ENCODE data around the gene ZSWIM2. TPM values are rescaled to one million over a fixed set of nuclear protein-coding genes. Genes with fewer than 3 reads are reported as not detected.

ZSWIM2 gene
- total and polyA plus RNA-seq, 12 donors, result 0.13 TPM; not detected in 11

GRCh38 chr2:186784930-186785329 lies 64.0 kb downstream of the ZSWIM2 start:
- WGBS, 4 donors, result 81 to 90% (median 83%) methylated on average over 4 of the region's 4 CpGs
- TF ChIP-seq POLR2A (IDR thresholded peaks at IDR 0.05) (no peak), CTCF (IDR thresholded peaks at IDR 0.05) (no peak)

GRCh38 chr2:186783254-186783653 lies 65.7 kb downstream of the ZSWIM2 start:
- no peak for TF ChIP-seq POLR2A (IDR thresholded peaks at IDR 0.05)
- no peak for TF ChIP-seq CTCF (IDR thresholded peaks at IDR 0.05)
- Histone ChIP-seq H3K36me3 (replicated peaks in 1 of 2) (no peaks in the 10 kb centered on the region), H3K9me3 (replicated peaks in 1 of 3) (peaks cover 0 to 8% (median 0%) of the 10 kb centered on the region in 3 donors), H3K4me1 (replicated peaks in 1 of 2) (no peaks in the 10 kb centered on the region), H3K27me3 (no peaks in the 10 kb centered on the region), H3K4me3 (no peak overlapping the region), H3K27ac (no peak overlapping the region)
- no peak for DNase-seq
- intact Hi-C loops (cut with DNase I), result no loop called here

More at GRCh38 chr2:186784930-186785329, 64.0 kb downstream of the ZSWIM2 start:
- intact Hi-C loops (cut with DNase I), result no loop called here
- H3K27me3 ChIP-seq, result no peaks in the 10 kb centered on the region
- H3K4me1 ChIP-seq (replicated peaks in 1 of 2), result no peaks in the 10 kb centered on the region
- no peak overlapping the region for H3K4me3 ChIP-seq
- no peak for DNase-seq
- H3K27ac ChIP-seq, result no peak overlapping the region
- H3K36me3 ChIP-seq (replicated peaks in 1 of 2), result no peaks in the 10 kb centered on the region
- H3K9me3 ChIP-seq (replicated peaks in 1 of 3), result peaks cover 0 to 8% (median 0%) of the 10 kb centered on the region in 3 donors

GRCh38 chr2:186780701-186781316 lies 68.2 kb downstream of the ZSWIM2 start:
- peaks cover 0 to 8% (median 0%) of the 10 kb centered on the region in 3 donors for H3K9me3 ChIP-seq (replicated peaks in 1 of 3)
- WGBS, 4 donors, result 49 to 61% (median 55%) methylated on average over 4 of the region's 4 CpGs
- H3K27ac ChIP-seq, result no peak overlapping the region
- no peaks in the 10 kb centered on the region for H3K4me1 ChIP-seq (replicated peaks in 1 of 2)
- no peak for TF ChIP-seq POLR2A (IDR thresholded peaks at IDR 0.05)
- peak in 1 of 6 experiments; percentile 15 for TF ChIP-seq CTCF (IDR thresholded peaks at IDR 0.05)
- H3K4me3 ChIP-seq, result no peak overlapping the region
- peak in 2 of 7 donors; percentile 6 to 7 for DNase-seq
- intact Hi-C loops (cut with DNase I), result no loop called here
- no peaks in the 10 kb centered on the region for H3K27me3 ChIP-seq
- H3K36me3 ChIP-seq (replicated peaks in 1 of 2), result no peaks in the 10 kb centered on the region

Other genes starting within 250 kb of the ZSWIM2 start
- 10 to 100 TPM; 15.9 to 52.5 (median 21.5) TPM for gene FAM171B, start 155.1 kb downstream of the ZSWIM2 start, total RNA-seq
- 10 to 100 TPM in 1 of 3 donors, 1 to 10 TPM in 2; 2.2 to 25.4 (median 4.4) TPM for gene FAM171B, start 155.1 kb downstream of the ZSWIM2 start, polyA plus RNA-seq

Measured in adrenal gland (tissue), 12 donors.